Activated gamma-delta T cell treated with Interleukin-2 at 50 U/mL for 16 hours (primary cell): ENCODE measurements around the gene TACC2.
"Not testable (repeated sequence)": the region's sequence is repeated elsewhere in the genome, so short reads cannot be mapped to it uniquely, and the experiment has no call there.

Source experiments
- DNase-seq: peaks from one replicate; pipeline ENCODE4 v3.0.0-alpha.2; 2020

The TACC2 gene

DNA sequence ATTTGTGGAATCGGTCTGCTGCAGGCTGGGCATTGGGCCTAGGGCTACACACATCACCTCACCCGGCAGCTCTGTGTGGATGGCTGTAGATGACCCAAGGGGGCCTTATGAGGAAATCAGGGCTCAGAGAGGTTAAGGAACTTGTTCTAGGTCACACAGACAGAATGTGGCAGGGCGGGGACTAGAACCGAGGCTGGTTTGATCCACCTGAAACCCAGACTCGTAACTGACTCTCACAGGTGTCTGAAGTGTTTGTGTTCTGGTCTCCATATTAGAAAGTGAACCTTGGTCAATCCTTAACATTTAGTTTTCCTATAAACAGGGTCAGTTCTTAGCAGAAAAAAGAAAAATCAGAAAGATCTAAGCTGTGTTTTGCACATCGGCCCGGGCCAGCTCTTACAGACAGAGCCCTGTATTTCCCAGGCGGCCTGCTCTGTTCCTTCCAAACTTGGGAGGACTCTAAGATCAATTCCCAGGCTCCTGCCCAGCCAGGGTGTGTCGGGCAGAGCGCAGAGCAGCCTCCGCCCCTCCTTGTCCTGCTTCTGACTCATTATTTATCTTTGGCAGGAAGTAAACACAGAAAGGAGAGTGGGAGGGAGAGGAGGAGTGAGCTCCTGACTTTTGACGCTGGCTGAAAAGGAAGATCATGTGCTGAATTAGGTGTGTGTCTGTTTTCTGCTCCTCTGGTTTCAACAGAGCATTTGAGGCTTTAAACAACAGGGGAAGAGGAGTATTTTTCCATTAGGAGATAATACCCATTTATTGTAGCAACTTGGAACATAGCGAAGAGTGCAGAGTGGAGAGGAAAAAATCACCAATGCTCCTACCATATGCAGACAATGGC lies 74.1 kb downstream of the TACC2 start:
- no peak for DNase-seq

GRCh38 chr10:122066337-122066939 lies 77.5 kb downstream of the TACC2 start:
- DNase-seq: not testable (repeated sequence)

DNA sequence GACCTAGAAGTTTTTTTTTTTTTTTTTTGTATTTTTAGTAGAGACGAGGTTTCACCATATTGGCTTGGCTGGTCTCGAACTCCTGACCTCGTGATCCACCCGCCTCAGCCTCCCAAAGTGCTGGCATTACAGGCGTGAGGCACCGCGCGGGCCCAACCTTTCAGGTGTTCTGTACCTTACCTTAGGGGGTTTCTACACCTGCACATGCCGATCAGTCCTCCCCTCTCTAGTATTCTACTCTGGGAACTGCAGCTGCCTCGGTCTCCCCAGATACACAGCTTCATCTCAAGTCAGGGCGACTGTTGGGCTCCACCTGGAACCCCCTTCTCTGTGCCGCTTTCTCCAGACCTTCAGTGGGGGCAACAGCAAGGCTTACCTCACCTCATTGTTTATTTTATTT lies 79.9 kb downstream of the TACC2 start:
- no peak for DNase-seq

DNA sequence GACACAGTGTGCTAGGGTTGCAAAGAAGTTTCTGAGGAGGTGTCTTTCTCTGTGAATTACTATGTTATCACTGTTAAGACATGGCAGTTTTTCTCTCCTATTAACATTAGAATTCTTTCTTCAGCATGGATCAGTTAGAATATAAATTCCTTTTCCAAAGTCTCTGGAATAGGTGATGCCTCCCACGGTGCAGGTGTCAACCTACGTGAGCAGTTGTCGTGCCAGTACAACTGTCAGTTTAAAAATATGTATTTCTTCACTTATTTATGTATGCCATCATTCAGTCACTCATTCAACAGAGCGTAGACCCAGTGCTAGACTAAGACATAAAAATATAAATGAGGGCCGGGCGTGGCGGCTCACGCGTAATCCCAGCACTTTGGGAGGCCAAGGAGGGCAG lies 83.5 kb downstream of the TACC2 start:
- DNase-seq: no peak

- no peak for DNase-seq
These were observed 84.5 kb downstream of the TACC2 start for GRCh38 chr10:122073508-122073907.

- DNase-seq: no peak
These were observed 86.2 kb downstream of the TACC2 start for GRCh38 chr10:122075171-122075570.

GRCh38 chr10:122075876-122076275 lies 86.9 kb downstream of the TACC2 start:
- DNase-seq: not testable (repeated sequence)

DNA sequence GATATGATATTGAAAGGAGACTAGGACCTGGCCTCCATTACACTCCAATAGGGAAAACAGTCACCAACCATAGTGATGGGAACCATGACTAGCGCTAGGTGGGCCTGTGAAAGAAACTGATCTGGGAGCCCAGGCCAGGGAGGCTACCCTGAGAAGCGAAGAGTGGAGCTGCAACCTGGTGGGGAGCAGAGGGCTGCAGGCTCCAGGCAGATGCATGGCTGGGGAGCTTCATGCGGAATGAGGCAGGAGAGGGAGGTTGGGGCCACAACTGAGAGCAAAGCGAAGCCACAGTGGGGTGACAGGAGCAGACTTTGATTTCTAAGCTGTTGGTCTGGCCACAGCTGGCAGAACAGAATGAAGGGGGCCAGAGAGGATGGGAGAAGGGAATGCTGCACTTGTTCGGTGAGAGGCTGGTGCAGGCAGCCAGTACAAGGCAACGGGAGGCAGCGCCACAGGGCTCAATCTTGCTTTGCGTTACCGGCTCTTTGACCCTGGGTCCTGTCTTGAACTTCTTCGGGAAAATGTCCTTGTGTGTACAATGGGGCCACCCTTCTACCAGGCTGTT lies 88.4 kb downstream of the TACC2 start:
- DNase-seq: no peak

DNA sequence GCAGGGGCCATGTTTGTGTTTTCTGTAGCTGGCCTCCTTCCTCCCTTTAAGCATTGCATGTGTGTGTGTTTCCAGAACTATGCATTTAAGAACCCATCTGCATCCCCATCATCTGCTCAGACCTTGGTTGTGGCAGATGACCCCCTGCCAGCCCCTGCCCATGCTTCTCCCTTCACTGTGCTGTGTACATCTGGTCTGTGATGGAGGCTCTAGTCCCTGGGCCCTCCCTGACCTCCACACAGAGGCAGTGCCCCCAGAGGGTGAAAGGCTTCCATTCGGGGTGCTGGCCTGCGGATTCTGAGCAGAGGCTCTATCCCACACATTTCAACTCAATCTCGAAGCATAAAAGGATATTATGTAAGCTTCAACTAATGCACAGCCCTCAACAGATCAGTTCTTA lies 89.4 kb downstream of the TACC2 start:
- no peak for DNase-seq

DNA sequence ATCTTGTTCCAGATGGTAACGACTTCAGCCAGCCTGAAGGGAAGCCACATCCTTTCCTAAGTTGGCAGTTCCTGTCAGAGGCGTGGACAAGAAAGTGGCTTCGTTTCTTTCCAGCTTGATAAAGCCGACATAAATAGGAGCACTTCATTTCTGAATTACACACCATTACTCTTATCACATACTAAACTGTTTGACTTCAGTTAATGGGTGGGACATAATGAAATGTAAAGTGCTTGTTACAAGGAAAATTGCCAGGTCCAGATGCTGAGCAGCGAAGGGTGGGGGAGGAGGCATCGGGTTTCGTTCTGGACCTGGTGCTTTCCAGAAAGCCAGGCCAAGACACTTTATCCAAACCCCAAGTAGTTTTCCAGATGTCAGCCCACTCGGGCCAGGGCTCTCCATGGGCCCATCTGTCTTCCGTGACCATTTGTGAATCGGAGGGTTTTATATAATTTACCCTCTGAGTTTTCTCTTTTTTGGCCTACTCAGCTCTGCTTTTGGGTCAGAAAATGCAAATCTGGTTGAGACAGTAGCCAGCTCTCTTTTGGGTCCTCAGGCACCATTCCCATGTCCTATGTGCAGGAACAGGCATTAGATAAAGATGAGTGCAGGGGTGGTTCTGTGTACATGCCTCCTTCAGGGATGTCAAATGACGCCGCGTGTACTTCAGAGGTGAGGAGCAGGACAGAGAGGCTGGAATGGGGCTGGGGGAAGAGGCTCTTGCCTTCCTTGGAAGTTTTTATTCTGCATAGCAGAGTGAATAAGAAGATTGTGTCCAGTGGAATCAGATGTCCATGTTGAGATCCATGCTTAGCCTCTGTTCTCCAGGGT lies 90.2 kb downstream of the TACC2 start:
- no peak for DNase-seq

DNA sequence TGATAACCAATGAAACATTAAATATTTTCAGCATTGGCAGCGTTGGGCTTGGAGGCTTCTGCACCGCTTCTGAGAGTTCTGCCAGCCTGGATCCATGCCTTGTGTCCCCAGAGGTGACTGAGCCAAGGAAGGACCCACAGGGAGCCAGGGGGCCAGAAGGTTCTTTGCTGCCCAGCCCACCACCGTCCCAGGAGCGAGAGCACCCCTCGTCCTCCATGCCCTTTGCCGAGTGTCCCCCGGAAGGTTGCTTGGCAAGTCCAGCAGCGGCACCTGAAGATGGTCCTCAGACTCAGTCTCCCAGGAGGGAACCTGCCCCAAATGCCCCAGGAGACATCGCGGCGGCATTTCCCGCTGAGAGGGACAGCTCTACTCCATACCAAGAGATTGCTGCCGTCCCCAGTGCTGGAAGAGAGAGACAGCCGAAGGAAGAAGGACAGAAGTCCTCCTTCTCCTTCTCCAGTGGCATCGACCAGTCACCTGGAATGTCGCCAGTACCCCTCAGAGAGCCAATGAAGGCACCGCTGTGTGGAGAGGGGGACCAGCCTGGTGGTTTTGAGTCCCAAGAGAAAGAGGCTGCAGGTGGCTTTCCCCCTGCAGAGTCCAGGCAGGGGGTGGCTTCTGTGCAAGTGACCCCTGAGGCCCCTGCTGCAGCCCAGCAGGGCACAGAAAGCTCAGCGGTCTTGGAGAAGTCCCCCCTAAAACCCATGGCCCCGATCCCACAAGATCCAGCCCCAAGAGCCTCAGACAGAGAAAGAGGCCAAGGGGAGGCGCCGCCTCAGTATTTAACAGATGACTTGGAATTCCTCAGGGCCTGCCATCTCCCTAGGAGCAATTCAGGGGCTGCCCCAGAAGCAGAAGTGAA lies 93.9 kb downstream of the TACC2 start:
- no peak for DNase-seq

DNA sequence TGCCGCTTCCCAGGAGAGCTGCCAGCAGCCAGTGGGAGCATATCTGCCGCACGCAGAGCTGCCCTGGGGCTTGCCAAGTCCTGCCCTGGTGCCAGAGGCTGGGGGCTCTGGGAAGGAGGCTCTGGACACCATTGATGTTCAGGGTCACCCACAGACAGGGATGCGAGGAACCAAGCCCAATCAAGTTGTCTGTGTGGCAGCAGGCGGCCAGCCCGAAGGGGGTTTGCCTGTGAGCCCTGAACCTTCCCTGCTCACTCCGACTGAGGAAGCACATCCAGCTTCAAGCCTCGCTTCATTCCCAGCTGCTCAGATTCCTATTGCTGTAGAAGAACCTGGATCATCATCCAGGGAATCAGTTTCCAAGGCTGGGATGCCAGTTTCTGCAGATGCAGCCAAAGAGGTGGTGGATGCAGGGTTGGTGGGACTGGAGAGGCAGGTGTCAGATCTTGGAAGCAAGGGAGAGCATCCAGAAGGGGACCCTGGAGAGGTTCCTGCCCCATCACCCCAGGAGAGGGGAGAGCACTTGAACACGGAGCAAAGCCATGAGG lies 94.6 kb downstream of the TACC2 start:
- no peak for DNase-seq

GRCh38 chr10:122084286-122085041 lies 95.5 kb downstream of the TACC2 start:
- DNase-seq: no peak

DNA sequence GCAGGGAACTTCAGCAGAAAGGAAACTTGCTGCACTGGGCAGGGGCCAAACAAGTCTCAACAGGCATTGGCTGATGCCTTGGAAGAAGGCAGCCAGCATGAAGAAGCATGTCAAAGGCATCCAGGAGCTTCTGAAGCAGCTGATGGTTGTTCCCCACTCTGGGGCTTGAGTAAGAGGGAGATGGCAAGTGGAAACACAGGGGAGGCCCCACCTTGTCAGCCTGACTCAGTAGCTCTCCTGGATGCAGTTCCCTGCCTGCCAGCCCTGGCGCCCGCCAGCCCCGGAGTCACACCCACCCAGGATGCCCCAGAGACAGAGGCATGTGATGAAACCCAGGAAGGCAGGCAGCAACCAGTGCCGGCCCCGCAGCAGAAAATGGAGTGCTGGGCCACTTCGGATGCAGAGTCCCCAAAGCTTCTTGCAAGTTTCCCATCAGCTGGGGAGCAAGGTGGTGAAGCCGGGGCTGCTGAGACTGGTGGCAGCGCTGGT lies 96.5 kb downstream of the TACC2 start:
- DNase-seq: no peak

DNA sequence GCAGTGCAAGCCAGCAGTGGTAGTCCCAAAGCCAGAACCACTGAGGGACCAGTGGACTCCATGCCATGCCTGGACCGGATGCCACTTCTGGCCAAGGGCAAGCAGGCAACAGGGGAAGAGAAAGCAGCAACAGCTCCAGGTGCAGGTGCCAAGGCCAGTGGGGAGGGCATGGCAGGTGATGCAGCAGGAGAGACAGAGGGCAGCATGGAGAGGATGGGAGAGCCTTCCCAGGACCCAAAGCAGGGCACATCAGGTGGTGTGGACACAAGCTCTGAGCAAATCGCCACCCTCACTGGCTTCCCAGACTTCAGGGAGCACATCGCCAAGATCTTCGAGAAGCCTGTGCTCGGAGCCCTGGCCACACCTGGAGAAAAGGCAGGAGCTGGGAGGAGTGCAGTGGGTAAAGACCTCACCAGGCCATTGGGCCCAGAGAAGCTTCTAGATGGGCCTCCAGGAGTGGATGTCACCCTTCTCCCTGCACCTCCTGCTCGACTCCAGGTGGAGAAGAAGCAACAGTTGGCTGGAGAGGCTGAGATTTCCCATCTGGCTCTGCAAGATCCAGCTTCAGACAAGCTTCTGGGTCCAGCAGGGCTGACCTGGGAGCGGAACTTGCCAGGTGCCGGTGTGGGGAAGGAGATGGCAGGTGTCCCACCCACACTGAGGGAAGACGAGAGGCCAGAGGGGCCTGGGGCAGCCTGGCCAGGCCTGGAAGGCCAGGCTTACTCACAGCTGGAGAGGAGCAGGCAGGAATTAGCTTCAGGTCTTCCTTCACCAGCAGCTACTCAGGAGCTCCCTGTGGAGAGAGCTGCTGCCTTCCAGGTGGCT lies 97.7 kb downstream of the TACC2 start:
- DNase-seq: no peak

GRCh38 chr10:122087436-122087835 lies 98.5 kb downstream of the TACC2 start:
- no peak for DNase-seq

DNA sequence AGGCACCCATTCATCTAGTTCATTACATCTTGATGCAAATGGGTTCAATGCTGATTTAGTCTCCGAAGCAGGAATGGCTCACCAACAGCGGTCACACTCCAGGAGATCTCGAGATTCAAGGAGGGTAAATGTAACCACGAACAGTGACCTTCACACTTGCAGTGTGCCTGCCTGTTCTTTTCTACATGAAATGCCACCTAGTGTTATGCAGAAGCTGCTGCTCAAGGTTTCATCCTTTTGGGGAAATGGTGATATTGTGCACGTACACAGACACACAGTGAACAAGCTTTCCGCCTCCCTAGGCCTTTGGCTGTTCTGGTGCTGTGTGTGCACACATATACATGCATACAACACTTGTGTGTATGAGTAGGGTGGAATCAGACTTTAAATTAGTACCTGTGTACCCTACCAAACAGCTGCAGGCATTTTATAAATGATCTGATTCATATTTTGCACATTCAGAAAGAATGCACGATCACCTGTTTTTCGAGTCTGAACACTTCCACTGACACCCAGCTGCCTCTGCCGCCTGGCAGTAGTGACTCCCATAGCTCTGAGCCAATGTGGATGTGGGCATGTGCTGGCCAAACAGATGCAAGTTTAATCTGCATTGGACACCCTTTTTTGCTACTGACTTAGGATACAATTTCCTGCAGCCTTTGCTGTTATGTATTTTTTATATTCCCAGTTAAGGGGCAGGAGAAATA lies 100.5 kb downstream of the TACC2 start:
- DNase-seq: no peak

DNA sequence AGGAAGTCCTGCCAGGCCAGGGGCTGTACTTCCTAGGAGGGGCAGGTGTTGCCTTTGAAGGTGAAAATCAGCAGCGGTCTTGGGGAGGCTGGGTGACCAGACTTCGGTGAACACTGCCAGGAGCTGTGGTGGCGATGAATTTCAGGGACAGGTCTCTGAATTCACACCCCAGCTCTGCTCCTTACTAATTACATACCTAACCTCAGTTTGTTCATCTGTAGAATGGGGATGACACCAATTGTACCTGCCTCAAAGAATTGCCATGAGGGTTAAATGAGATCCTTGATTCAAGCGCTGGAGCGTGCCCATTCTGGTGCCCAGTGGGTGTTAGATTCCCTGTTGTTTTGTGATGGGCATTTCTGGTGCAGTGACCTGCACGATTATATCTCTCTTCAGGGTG lies 102.8 kb downstream of the TACC2 start:
- no peak for DNase-seq

- no peak for DNase-seq
These were observed 104.1 kb downstream of the TACC2 start for GRCh38 chr10:122093076-122093475.
